Pancreas (tissue), 10 donors: ENCODE data around the gene GLP2R. TPM values are rescaled to one million over a fixed set of nuclear protein-coding genes. Genes with fewer than 3 reads are reported as not detected.

ENCODE experiments used
- ATAC-seq, 4 donors: fragments of 200-7000 bp; cut with Tn5 transposase; one replicate each; pipeline versions ENCODE4 v1.8.0 to v1.9.1; 2020; ENCODE audit warnings: mild to moderate bottlenecking in 4 of 4, moderate library complexity in 4 of 4
- DNase-seq, 6 donors: peaks; one replicate each; pipeline ENCODE4 v3.0.0-alpha.2; 2020
- FAIRE-seq: peaks from 2 replicates; lab custom pipeline; 2012; peaks lifted over from hg19 to GRCh38; lab: Jason Lieb, UNC
- H3K27ac ChIP-seq, 4 donors: fragments of 200-600 bp; sonication (generic); 1 replicate in 3 of 4; 2 replicates in 1 of 4; pipeline versions ENCODE4 v1.5.0 to v1.8.0; 2020
- H3K27me3 ChIP-seq, 4 donors: fragments of 200-600 bp; one replicate each; pipeline ENCODE4 v1.8.0; 2021
- H3K36me3 ChIP-seq, 3 donors: fragments of 200-600 bp; sonication (generic) in 1 of 3; one replicate each; pipeline versions ENCODE4 v1.5.0 to v1.8.0; 2020 to 2021
- H3K4me1 ChIP-seq, 3 donors: fragments of 200-600 bp; one replicate each; pipeline ENCODE4 v1.8.0; 2021
- H3K4me3 ChIP-seq, 4 donors: fragments of 200-600 bp; sonication (generic) in 2 of 4; one replicate each; pipeline versions ENCODE4 v1.5.0 to v1.8.0; 2020 to 2021
- H3K9me3 ChIP-seq, 4 donors: fragments of 200-600 bp; one replicate each; pipeline ENCODE4 v1.8.0; 2021
- whole genome bisulfite sequencing, 2 donors: extraction: QIAGEN DNeasy Blood & Tissue Kit; methylation state at CpG; one replicate each; pipeline ENCODE4 v1.1.7; 2013; 5-methylcytosine and 5-hydroxymethylcytosine counted together
- intact Hi-C, 3 donors: fragments of 100-400 bp; cut with DNase I; formaldehyde crosslinking; loops; one replicate each; pipeline versions ENCODE4 v1.11.1 to v1.14.2; 2022
- polyA plus RNA-seq, 2 donors: library from polyadenylated mRNA; stranded (reverse); fragments of 200-250 nt; gene quantifications; one replicate each; pipeline ENCODE4 v1.2.3, GENCODE V29; 2013
- total RNA-seq, 6 donors: library from RNA; stranded (reverse); fragmentation: NEBNext Ultra II Directional in 4 of 6; extraction: Animal tissue kit (Norgen Biotek cat#: 25700) in 4 of 6; gene quantifications; one replicate each; pipeline versions ENCODE4 v1.2.1 to v1.2.4, GENCODE V29; 2021 to 2023
- TF ChIP-seq, protein P1 (sequence below), 4 donors: fragments of 200-600 bp; sonication (generic) in 3 of 4; IDR thresholded peaks; one replicate each; pipeline versions ENCODE4 v1.5.0 to v1.8.0; 2021; ENCODE audit warnings: antibody characterized with exemption in 4 of 4
- donor health status: healthy with polysubstance abuse.
- donor health status: DM: no; HTN: no; CAD: no; lungs with moderate emphysema.
- donor health status: DM: no; HTN: no; CAD: no.
- donor health status: control.
- donor health status: control.
- donor health status: Bipolar disorder and iron deficiency.
- donor health status: DM: yes; HTN: yes; CAD: no.
- donor health status: DM: no; HTN: no; CAD: no.
- donor health status: DM: no; HTN: no; CAD: no.
- donor health status: DM: yes; HTN: yes; CAD: no.

Gene GLP2R
- total and polyA plus RNA-seq, 8 donors, result 0.39 to 1.7 (median 0.97) TPM

DNA sequence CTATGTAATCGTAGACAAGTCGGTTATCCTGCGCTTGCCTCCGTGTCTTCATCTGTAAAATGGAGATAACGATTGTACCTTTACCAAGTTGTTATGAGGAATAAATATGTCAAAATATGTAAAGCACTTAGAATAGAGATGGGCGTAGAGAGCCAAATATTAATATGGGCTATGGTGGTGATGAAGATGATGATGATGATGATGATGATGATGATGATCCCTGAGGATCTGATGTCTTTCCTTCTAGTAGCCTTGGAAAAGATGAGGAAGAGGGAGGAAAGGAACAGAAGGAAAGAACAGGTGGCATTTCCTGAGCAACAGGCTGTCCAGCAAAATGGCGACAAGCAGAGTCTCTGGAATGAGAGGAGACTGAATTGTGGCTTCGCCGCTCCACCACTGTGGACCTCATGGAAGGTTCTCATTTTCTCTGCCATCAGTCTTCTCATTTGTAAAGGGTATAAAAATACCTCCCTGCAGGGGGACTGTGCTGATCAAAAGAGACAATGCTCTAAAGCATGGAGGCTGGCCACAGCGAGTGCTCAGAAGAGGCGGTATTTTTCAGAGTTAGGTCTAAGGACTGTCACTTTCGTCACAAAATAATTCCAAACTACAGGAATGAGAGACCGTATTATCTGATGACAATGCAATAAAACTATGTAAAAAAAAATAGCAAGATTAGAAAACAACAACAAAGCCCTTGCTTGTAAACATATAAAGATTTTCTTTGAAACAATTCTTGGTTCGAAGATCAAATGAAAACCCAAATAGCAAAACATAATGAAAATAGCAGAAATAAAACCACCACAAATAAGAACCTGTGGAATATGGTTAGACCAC, 96.5 kb downstream of the GLP2R start:
- H3K27ac ChIP-seq, result no peak overlapping the region
- 83 to 88% methylated on average over 14 of the region's 14 CpGs for WGBS, 2 donors
- FAIRE-seq (no peak), DNase-seq (no peak), ATAC-seq (no peak)
- no peaks in the 10 kb centered on the region for H3K36me3 ChIP-seq
- H3K4me3 ChIP-seq, result no peak overlapping the region
- TF ChIP-seq, protein P1, sequence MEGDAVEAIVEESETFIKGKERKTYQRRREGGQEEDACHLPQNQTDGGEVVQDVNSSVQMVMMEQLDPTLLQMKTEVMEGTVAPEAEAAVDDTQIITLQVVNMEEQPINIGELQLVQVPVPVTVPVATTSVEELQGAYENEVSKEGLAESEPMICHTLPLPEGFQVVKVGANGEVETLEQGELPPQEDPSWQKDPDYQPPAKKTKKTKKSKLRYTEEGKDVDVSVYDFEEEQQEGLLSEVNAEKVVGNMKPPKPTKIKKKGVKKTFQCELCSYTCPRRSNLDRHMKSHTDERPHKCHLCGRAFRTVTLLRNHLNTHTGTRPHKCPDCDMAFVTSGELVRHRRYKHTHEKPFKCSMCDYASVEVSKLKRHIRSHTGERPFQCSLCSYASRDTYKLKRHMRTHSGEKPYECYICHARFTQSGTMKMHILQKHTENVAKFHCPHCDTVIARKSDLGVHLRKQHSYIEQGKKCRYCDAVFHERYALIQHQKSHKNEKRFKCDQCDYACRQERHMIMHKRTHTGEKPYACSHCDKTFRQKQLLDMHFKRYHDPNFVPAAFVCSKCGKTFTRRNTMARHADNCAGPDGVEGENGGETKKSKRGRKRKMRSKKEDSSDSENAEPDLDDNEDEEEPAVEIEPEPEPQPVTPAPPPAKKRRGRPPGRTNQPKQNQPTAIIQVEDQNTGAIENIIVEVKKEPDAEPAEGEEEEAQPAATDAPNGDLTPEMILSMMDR (IDR thresholded peaks at IDR 0.05), result no peak
- intact Hi-C loops, result no loop called here
- H3K9me3 ChIP-seq, result no peaks in the 10 kb centered on the region
- H3K4me1 ChIP-seq, result no peaks in the 10 kb centered on the region
- no peaks in the 10 kb centered on the region for H3K27me3 ChIP-seq

DNA sequence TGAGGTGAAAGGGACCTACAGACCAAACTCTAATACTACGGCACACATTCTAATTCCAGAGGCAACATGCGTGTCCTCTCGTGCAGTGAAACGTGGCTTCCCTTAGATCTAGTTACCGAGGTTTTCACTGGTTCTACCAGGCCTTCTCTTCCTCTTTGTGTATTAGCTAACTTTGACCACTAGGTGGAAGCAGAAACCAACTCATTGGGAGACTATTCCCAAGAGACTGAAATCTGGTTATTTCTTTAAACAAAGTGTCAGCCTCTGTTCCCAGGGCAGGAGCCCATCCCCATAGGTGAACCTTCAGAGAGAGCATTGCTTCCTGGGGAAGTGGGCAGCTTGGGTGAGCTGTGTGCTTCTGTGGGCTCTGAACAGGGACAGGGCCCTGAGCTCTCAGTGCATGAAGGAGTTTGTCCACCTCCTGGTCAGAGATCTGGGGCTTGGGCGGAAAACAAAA, 99.0 kb downstream of the GLP2R start:
- H3K4me3 ChIP-seq, result no peak overlapping the region
- 16 to 20% methylated on average over 6 of the region's 6 CpGs for WGBS, 2 donors
- FAIRE-seq, result no peak
- H3K27ac ChIP-seq, result no peak overlapping the region
- DNase-seq, result peak in 1 of 6 donors; percentile 28
- H3K4me1 ChIP-seq, result no peaks in the 10 kb centered on the region
- TF ChIP-seq, protein P1 (IDR thresholded peaks at IDR 0.05), result peak; percentile 74 to 85 (median 82)
- ATAC-seq, result peak; percentile 53 to 91 (median 86)
- intact Hi-C loops, result no loop called here
- H3K27me3 ChIP-seq, result peaks cover 0 to 4% (median 0%) of the 10 kb centered on the region in 4 donors
- H3K9me3 ChIP-seq, result no peaks in the 10 kb centered on the region
- H3K36me3 ChIP-seq, result no peaks in the 10 kb centered on the region

DNA sequence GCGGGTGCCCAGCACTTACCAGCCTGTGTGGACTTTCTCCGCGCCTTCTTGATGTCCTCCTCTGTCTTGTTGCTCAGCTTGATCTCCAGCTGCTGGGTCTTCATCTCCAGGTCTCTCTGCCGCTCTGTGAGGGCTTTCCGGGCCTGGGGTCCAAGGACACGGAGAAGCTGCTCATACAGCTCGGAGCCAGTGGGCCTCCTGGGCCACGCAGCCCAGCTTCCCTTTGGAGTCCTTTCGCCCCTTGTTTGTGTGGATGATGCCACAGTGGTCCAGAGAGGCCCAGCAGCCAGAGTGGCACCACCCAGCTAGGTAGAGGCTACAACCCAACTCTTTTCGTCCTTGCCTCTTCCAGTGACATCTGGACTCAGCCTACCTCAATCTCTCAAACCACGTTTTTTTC, 99.7 kb downstream of the GLP2R start:
- Histone ChIP-seq H3K27ac (no peak overlapping the region), H3K9me3 (no peaks in the 10 kb centered on the region), H3K27me3 (peaks cover 0 to 4% (median 0%) of the 10 kb centered on the region in 4 donors), H3K4me1 (no peaks in the 10 kb centered on the region), H3K36me3 (no peaks in the 10 kb centered on the region), H3K4me3 (no peak overlapping the region)
- intact Hi-C loops, result no loop called here
- ATAC-seq (no peak), FAIRE-seq (no peak), DNase-seq (no peak)
- 73 to 79% methylated on average over 11 of the region's 11 CpGs for WGBS, 2 donors
- TF ChIP-seq, protein P1 (IDR thresholded peaks at IDR 0.05), result no peak

DNA sequence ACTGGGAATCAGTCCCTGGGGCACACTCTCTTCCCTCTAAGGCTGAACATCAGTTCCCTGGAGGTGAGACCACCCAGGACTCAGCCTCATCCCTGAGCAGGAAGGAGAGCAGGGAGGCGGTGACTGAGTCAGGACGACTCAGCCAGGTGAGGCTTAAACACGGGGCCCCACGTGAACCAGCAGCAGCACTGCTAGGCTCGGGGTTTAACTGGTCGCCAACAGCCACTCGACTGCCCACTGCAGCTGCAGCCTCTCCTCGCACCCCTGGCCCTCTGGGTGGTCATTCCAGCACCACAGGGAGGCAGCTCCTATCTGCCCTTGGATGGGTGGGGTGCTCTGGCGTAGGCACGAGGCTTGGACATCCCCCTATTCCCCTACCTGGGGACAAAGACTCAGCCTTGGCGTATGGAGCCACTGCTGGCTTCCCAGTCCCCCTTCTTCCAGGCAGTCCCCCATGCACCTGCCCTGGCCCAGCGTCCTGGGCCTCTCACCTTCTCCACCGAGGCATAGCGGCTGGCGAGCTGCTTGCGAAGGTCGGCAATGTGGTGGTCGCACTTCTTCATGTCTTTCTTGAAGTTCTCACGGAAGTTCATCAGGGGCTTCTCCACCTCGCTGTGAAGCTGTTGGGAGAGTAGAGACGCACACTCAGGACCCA, 100.6 kb downstream of the GLP2R start:
- no peaks in the 10 kb centered on the region for H3K36me3 ChIP-seq
- ATAC-seq, result no peak
- no peaks in the 10 kb centered on the region for H3K4me1 ChIP-seq
- peaks cover 0 to 4% (median 0%) of the 10 kb centered on the region in 4 donors for H3K27me3 ChIP-seq
- intact Hi-C loops, result no loop called here
- no peak for DNase-seq
- FAIRE-seq, result no peak
- TF ChIP-seq, protein P1 (IDR thresholded peaks at IDR 0.05), result no peak
- H3K9me3 ChIP-seq, result no peaks in the 10 kb centered on the region
- no peak overlapping the region for H3K27ac ChIP-seq
- 57 to 72% methylated on average over 21 of the region's 21 CpGs for WGBS, 2 donors
- H3K4me3 ChIP-seq, result no peak overlapping the region
